Fibroblast of gingiva (primary cell): ENCODE measurements around the gene HBA1.
"Not testable (repeated sequence)": the region's sequence is repeated elsewhere in the genome, so short reads cannot be mapped to it uniquely, and the experiment has no call there.

Experiments used
- DNase-seq: peaks from one replicate; pipeline ENCODE4 v3.0.0-alpha.2; 2011; ENCODE audit warnings: low read depth

HBA1 gene

DNA sequence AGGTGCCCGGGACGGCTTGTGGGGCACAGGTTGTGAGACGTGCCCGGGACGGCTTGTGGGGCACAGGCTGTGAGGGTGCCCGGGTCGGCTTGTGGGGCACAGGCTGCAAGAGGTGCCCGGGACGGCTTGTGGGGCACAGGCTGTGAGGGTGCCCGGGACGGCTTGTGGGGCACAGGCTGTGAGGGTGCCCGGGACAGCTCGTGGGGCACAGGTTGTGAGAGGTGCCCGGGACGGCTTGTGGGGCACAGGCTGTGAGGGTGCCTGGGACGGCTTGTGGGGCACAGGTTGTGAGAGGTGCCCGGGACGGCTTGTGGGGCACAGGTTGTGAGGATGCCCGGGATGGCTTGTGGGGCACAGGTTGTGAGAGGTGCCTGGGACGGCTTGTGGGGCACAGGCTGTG lies 16.2 kb upstream of the HBA1 start:
- DNase-seq, result not testable (repeated sequence)

DNA sequence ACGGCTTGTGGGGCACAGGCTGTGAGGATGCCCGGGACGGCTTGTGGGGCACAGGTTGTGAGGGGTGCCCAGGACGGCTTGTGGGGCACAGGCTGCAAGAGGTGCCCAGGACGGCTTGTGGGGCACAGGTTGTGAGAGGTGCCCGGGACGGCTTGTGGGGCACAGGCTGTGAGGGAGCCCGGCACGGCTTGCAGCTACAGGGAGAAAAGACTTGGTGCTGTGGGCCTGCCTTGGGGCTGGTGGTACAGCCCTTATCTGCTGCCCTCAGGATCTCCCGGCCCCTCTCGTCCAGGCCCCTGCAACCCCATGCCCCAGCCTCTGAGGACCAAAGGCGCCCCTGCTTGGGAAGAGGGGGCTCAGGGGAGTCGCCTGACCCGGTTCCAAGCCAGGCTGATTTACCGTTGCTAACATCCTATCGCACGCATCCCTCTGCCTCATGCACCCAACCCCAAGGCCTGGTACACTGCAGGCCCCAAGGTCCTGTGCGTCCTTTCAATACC lies 15.7 kb upstream of the HBA1 start:
- no peak for DNase-seq

DNA sequence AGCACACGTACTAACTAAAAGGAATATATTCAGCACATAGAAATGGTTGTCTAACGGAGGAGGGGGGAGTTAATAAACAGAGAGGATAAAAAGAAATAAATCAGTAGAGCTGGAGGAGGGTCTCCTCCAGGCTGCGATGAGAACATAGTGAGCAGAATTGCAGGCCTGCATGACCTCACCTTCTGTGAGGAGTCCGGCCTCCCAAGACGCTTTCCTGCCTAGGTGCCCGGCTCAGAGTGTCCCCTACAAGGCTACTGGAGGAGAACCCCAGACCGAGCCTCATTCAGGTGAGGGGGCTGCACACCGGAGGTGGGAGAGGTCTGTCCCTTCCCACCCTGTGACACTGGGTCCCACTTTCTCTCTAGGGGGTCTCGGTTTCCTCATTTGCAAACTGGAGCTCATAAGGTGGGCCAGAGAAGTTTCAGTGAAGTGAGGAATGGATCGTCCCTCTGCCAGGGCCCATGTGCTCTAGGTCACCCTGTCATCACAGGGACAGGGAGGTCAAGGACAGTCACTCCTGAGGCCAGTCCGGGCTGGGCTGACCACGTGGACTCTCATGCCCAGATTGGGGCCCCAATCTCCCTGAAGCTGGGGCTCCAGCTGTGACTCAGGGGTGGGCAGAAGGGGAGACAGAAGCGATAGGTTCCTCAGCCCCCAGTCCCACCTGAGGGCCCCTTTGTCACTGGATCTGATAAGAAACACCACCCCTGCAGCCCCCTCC lies 14.0 kb upstream of the HBA1 start:
- DNase-seq, result no peak

DNA sequence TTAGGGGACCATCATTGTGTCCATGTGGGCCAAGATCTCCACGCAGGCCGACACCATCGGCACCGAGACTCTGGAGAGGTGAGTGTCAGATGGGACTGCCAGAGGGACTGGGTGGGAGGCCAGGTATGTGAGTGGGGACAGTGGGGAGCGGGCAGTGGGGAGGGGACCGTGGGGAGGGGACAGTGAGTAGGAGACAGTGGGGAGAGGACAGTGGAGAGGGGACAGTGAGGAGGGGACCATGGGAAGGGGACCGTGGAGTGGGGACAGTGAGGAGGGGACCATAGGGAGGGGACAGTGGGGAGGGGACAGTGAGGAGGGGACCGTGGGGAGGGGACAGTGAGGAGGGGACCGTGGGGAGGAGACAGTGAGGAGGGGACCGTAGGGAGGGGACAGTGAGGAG lies 13.3 kb upstream of the HBA1 start:
- DNase-seq, result not testable (repeated sequence)

DNA sequence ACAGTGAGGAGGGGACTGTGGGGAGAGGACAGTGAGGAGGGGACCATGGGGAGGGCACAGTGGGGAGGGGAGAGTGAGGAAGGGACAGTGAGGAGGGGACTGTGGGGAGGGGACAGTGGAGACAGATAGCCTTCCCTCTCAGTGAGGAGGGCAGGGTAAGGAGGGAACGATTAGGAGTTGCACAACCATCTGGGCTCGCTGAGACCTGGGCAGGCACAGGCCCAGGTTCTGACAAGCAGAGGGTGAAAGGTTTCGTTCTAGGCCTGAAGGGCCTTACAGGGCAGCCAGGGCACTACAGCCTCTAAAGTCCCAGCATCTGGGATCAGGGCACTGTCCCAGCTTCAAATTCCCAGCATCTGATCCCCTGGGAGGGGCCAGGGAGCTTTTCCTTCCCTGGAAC lies 12.8 kb upstream of the HBA1 start:
- not testable (repeated sequence) for DNase-seq

DNA sequence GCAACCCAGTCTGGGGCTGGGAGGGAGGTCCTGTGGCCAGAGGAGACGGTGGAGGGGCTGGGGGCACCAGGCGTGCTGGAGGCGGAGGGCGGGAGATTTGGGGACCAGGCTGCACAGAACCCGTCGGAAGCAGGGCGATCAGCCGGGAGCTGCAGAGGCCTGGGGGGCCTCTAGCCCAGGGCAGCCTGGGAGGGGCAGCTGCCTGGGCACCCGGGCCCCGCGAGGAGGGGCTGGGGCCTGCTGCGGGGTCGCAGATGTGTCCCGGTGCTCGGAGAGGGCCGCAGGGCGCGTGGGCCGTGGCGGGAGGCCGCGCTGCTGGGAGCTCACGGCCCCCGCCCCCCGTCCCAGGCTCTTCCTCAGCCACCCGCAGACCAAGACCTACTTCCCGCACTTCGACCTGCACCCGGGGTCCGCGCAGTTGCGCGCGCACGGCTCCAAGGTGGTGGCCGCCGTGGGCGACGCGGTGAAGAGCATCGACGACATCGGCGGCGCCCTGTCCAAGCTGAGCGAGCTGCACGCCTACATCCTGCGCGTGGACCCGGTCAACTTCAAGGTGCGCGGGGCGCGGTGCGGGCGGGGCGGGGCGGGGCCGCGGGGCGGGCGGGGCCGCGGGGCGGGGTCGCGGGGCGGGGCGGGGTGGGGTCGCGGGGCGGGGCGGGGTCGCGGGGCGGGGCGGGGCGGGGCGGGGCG lies 12.2 kb upstream of the HBA1 start:
- not testable (repeated sequence) for DNase-seq

DNA sequence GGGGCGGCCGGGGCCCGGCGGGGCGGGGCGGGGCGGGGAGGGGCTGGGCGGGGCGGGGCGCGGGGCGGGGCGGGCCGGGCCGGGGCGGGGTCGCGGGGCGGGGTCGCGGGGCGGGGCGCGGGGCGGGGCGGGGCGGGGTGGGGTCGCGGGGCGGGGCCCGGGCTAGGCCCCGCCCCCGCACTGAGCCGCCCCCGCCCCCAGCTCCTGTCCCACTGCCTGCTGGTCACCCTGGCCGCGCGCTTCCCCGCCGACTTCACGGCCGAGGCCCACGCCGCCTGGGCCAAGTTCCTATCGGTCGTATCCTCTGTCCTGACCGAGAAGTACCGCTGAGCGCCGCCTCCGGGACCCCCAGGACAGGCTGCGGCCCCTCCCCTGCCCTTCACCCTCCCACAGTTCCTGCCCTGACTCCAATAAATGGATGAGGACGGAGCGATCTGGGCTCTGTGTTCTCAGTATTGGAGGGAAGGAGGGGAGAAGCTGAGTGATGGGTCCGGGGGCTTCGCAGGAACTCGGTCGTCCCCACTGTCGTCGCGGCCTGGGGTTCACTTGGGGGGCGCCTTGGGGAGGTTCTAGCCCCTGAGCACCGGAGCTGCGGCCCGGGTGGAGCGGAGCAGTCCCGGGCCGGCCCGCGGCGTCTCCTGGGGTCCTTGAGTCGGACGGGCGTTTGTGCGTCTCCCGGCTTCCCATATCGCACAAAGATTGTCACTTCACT lies 11.5 kb upstream of the HBA1 start:
- DNase-seq, result no peak

DNA sequence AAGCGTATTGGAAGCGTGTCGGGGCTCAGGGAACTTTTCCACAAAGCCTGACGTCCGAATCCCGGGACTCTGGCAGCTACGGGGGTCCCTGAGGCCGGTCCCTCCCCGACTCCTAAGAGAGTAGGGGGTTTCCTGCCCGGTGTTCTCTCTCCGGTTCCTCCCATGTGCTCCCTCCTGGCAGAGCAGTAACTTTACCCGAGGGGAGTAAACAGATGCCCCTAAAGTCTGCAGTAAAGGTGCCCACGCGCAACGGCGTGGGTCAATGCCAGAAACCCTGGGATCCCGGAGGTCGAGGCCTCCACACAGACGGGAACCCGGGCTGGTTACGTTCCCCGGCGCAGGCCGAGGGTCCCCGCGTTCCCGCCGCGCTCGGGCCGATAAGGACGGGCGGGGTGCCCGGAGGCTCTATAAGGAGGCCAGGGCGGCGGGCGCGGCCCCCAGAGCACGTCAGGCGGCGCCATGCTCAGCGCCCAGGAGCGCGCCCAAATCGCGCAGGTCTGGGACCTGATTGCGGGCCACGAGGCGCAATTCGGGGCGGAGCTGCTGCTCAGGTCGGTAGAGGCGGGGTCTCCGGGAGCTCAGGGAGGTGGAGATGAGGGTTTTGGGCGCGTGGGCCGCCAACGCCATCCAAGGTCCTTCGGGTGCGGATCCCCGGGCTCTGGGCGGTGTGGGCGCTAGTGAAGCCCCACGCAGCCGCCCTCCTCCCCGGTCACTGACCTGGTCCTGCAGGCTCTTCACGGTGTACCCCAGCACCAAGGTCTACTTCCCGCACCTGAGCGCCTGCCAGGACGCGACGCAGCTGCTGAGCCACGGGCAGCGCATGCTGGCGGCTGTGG lies 10.7 kb upstream of the HBA1 start, which contains the start of gene HBM:
Gene HBM (plus strand): TSS at position 440 of the 836 bp plus-strand sequence. CDS start 20 bp downstream, at position 460.
- no peak for DNase-seq

DNA sequence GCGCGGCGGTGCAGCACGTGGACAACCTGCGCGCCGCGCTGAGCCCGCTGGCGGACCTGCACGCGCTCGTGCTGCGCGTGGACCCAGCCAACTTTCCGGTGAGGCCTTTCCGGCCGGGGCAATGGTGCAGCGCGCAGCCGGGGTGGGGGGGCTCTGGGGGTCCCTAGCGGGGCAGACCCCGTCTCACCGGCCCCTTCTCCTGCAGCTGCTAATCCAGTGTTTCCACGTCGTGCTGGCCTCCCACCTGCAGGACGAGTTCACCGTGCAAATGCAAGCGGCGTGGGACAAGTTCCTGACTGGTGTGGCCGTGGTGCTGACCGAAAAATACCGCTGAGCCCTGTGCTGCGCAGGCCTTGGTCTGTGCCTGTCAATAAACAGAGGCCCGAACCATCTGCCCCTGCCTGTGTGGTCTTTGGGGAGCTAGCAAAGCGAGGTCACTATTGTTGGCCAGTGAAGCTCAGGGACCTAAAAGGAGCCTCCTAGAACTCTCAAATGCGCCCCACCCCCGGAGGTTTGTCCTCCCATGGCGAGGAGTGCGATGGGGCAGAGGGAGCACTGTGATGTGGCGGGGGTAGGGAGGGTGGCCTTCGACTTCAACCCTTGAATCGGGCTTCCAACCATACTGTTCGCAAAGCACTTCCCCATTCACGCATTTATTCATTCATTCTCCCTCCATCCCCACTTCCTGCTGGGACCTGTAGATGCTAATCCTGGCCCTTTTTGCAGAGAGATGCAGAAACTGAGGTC lies 9.9 kb upstream of the HBA1 start:
- no peak for DNase-seq

DNA sequence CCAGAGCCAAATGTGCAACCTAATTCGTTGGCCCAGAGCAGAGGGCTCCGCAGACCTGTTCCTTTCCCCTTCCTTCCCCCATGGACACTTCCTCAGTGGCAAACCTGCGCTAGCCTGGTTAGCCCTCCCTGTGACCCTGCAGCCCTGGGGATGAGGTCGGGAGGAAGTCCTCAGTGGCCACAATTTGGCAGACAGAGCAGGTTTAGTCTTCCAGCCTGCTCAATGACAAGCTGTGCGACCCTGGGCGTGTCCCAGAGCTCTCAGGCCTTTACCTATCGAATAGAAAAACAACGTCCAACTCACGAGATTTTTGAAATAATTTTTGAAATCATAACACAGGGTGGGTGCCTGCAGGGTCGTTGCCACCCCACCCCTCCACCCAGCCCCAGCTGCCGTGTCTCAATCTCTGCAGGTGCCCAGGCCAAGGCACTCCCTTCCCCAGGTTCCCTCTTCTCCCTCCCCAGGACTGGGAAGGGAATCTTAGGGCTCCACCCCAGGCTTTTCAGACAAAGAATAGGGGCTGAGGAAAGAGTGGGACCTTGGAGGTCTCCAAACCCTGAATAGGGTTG lies 9.3 kb upstream of the HBA1 start:
- no peak for DNase-seq

DNA sequence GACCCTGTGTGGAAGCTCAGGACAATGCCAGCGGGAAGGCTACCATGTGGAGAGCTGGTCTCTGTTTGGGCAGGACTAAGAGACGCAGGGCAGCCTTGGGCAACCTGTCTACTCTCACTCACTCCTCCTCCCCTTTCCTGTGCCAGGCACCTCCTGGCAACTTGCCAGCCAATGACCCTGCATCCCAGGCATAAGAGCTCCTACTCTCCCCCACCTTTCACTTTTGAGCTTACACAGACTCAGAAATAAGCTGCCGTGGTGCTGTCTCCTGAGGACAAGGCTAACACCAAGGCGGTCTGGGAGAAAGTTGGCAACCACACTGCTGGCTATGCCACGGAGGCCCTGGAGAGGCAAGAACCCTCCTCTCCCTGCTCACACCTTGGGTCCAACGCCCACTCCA lies 8.1 kb upstream of the HBA1 start:
- no peak for DNase-seq

DNA sequence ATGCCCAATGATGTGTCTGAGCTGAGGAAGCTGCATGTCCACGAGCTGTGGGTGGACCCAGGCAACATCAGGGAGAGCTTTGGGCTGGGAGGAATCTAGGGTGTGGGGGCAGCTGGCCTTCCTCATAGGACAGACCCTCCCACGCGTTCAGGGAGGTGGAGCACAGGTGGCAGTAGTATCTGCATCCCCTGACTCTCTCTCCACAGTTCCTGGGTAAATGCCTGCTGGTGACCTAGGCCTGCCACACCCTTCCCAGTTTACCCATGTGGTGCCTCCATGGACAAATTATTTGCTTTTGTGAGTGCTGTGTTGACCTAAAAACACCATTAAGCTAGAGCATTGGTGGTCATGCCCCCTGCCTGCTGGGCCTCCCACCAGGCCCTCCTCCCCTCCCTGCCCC lies 7.5 kb upstream of the HBA1 start:
- no peak for DNase-seq

DNA sequence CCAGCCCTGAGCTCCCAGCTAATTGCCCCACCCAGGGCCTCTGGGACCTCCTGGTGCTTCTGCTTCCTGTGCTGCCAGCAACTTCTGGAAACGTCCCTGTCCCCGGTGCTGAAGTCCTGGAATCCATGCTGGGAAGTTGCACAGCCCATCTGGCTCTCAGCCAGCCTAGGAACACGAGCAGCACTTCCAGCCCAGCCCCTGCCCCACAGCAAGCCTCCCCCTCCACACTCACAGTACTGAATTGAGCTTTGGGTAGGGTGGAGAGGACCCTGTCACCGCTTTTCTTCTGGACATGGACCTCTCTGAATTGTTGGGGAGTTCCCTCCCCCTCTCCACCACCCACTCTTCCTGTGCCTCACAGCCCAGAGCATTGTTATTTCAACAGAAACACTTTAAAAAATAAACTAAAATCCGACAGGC lies 6.4 kb upstream of the HBA1 start:
- not testable (repeated sequence) for DNase-seq

DNA sequence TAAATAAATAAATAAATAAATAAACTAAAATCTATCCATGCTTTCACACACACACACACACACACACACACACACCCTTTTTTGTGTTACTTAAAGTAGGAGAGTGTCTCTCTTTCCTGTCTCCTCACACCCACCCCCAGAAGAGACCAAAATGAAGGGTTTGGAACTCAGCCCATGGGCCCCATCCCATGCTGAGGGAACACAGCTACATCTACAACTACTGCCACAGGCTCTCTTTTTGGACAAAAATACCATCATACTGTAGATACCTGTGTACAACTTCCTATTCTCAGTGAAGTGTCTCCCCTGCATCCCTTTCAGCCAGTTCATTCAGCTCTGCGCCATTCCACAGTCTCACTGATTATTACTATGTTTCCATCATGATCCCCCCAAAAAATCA lies 5.7 kb upstream of the HBA1 start:
- DNase-seq, result no peak

DNA sequence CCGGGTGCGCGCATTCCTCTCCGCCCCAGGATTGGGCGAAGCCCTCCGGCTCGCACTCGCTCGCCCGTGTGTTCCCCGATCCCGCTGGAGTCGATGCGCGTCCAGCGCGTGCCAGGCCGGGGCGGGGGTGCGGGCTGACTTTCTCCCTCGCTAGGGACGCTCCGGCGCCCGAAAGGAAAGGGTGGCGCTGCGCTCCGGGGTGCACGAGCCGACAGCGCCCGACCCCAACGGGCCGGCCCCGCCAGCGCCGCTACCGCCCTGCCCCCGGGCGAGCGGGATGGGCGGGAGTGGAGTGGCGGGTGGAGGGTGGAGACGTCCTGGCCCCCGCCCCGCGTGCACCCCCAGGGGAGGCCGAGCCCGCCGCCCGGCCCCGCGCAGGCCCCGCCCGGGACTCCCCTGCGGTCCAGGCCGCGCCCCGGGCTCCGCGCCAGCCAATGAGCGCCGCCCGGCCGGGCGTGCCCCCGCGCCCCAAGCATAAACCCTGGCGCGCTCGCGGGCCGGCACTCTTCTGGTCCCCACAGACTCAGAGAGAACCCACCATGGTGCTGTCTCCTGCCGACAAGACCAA lies 4.0 kb upstream of the HBA1 start, which contains the start of gene HBA2:
Gene HBA2 (plus strand): TSS at position 503 of the 568 bp plus-strand sequence. CDS start 37 bp downstream, at position 540.
- not testable (repeated sequence) for DNase-seq

DNA sequence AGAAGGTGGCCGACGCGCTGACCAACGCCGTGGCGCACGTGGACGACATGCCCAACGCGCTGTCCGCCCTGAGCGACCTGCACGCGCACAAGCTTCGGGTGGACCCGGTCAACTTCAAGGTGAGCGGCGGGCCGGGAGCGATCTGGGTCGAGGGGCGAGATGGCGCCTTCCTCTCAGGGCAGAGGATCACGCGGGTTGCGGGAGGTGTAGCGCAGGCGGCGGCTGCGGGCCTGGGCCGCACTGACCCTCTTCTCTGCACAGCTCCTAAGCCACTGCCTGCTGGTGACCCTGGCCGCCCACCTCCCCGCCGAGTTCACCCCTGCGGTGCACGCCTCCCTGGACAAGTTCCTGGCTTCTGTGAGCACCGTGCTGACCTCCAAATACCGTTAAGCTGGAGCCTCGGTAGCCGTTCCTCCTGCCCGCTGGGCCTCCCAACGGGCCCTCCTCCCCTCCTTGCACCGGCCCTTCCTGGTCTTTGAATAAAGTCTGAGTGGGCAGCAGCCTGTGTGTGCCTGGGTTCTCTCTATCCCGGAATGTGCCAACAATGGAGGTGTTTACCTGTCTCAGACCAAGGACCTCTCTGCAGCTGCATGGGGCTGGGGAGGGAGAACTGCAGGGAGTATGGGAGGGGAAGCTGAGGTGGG lies 3.1 kb upstream of the HBA1 start:
- not testable (repeated sequence) for DNase-seq

DNA sequence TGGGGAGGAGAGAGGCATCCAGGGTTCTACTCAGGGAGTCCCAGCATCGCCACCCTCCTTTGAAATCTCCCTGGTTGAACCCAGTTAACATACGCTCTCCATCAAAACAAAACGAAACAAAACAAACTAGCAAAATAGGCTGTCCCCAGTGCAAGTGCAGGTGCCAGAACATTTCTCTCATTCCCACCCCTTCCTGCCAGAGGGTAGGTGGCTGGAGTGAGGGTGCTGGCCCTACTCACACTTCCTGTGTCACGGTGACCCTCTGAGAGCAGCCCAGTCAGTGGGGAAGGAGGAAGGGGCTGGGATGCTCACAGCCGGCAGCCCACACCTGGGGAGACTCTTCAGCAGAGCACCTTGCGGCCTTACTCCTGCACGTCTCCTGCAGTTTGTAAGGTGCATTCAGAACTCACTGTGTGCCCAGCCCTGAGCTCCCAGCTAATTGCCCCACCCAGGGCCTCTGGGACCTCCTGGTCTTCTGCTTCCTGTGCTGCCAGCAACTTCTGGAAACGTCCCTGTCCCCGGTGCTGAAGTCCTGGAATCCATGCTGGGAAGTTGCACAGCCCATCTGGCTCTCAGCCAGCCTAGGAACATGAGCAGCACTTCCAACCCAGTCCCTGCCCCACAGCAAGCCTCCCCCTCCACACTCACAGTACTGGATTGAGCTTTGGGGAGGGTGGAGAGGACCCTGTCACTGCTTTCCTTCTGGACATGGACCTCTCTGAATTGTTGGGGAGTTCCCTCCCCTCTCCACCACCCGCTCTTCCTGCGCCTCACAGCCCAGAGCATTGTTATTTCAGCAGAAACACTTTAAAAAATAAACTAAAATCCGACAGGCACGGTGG lies 2.3 kb upstream of the HBA1 start:
- DNase-seq, result not testable (repeated sequence)

DNA sequence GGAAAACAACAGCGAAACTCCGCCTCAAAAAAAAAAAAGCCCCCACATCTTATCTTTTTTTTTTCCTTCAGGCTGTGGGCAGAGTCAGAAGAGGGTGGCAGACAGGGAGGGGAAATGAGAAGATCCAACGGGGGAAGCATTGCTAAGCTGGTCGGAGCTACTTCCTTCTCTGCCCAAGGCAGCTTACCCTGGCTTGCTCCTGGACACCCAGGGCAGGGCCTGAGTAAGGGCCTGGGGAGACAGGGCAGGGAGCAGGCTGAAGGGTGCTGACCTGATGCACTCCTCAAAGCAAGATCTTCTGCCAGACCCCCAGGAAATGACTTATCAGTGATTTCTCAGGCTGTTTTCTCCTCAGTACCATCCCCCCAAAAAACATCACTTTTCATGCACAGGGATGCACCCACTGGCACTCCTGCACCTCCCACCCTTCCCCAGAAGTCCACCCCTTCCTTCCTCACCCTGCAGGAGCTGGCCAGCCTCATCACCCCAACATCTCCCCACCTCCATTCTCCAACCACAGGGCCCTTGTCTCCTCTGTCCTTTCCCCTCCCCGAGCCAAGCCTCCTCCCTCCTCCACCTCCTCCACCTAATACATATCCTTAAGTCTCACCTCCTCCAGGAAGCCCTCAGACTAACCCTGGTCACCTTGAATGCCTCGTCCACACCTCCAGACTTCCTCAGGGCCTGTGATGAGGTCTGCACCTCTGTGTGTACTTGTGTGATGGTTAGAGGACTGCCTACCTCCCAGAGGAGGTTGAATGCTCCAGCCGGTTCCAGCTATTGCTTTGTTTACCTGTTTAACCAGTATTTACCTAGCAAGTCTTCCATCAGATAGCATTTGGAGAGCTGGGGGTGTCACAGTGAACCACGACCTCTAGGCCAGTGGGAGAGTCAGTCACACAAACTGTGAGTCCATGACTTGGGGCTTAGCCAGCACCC lies 1.2 kb upstream of the HBA1 start:
- DNase-seq, result no peak
